C4-2B (cell line): ENCODE measurements around the gene TPSD1.
"Not testable (repeated sequence)": the region's sequence is repeated elsewhere in the genome, so short reads cannot be mapped to it uniquely, and the experiment has no call there.

Source experiments
- H3K27ac ChIP-seq: fragments of 450-650 bp; 2 replicates; pipeline ENCODE4 v1.5.1; 2017
- CTCF ChIP-seq: fragments of 450-650 bp; conservative IDR thresholded peaks from 2 replicates; pipeline ENCODE4 v1.5.1; 2017; ENCODE audit warnings: mild to moderate bottlenecking
- ZFX ChIP-seq: fragments of 450-650 bp; IDR thresholded peaks from 2 replicates; pipeline ENCODE4 v1.6.1; 2017

Gene TPSD1

GRCh38 chr16:1222553-1223354 lies 33.1 kb upstream of the TPSD1 start:
- TF ChIP-seq CTCF (no peak), ZFX (no peak)
- H3K27ac ChIP-seq: no peak overlapping the region

GRCh38 chr16:1223355-1224214 lies 32.3 kb upstream of the TPSD1 start:
- no peak for TF ChIP-seq ZFX
- TF ChIP-seq CTCF: no peak
- no peak overlapping the region for H3K27ac ChIP-seq

DNA sequence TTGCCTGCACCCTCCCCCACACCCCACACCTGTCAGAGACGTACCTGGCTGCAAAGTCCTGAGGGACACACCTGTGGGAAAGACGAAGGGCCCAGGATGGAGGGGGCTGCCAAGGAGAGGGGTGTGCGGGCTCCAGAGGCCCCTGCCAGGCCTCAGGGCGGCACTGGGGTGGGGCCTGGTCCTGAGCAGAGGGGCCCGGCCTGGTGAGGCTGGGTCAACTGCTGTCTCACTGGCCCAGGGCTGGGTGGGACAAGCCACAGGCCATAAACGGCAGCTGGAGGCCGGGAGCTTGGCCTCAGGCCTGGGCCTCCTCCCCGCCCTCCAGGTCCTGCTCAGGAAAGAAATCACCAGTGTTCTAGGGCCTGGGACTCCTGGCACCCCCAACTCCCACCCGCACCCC lies 31.3 kb upstream of the TPSD1 start:
- H3K27ac ChIP-seq: no peak overlapping the region
- TF ChIP-seq CTCF (no peak), ZFX (no peak)

DNA sequence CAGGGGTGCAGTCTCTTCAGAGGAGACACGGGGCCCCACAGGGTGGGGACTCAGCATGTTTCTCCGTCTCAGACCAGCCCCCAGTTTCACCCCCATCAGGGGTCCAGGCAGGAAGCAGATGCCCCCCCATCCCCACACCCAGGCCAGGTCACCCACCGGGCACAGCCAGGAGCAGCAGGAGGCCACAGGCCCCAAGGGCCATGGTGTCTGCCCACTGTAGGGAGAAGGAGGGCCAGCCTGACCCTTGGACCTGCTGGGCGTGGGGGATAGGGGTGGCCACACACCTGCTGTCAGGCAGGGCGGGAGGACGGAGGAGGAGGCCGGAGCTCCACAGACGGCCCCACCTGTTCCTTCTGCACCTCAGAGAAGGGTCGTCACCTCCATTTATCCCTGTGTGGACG lies 30.8 kb upstream of the TPSD1 start, which contains the start of gene TPSG1:
Gene TPSG1 (minus strand): TSS at position 218 of the 401 bp plus-strand sequence. CDS start 16 bp downstream, at position 202.
- H3K27ac ChIP-seq: no peak within 1 kb of the TSS; the same call in 1 of the 2 replicates
- TF ChIP-seq CTCF: no peak
- TF ChIP-seq ZFX: no peak

- not testable (repeated sequence) for H3K27ac ChIP-seq
Measured at GRCh38 chr16:1225728-1226311, 30.0 kb upstream of the TPSD1 start.

DNA sequence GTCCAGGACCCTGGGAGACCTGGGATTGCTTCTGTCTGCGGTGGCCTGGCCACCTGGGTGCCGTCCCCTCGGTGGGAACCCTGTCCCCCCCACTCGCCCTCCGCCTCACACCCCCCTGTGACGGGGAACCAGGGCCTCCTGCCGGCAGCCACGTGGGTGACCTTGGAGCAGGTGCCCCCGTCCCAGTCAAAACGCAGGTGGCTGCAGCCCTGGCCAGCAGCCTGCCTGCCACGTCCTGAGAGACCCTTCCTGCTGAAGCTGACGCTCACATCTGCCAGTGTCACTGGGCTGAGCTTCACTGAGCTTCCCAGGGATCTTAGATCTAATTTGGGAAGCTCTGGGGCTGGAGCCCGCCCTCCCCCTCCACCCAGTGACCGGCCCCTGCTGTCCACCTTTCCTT lies 29.2 kb upstream of the TPSD1 start:
- H3K27ac ChIP-seq: not testable (repeated sequence)

GRCh38 chr16:1228227-1228626 lies 27.6 kb upstream of the TPSD1 start:
- H3K27ac ChIP-seq: not testable (repeated sequence)

GRCh38 chr16:1229476-1229875 lies 26.4 kb upstream of the TPSD1 start:
- H3K27ac ChIP-seq: not testable (repeated sequence)

DNA sequence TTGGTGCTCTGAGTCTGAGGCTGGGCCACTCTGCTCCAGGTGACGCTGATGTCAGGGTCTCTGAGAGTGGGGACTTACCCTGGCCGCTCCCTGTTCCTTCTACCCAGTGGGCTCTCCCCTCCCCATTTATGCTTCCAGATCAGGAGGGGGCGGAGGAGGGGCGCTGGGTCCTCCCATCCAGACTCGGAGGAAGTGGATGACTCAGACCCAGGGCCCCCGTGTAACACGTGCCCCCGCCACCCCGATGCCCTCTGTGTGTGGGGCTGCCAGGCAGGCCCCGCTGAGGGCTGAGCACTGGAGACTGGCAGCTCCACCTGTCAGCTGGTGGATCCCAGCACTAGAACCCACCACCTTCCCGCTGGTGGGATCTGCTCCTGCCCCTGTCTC lies 25.8 kb upstream of the TPSD1 start, which contains the start of gene TPSB2:
Gene TPSB2 (minus strand): TSS at position 101 of the 387 bp plus-strand sequence. CDS start 233 bp downstream, outside the sequence.
- H3K27ac ChIP-seq: not testable (repeated sequence)

DNA sequence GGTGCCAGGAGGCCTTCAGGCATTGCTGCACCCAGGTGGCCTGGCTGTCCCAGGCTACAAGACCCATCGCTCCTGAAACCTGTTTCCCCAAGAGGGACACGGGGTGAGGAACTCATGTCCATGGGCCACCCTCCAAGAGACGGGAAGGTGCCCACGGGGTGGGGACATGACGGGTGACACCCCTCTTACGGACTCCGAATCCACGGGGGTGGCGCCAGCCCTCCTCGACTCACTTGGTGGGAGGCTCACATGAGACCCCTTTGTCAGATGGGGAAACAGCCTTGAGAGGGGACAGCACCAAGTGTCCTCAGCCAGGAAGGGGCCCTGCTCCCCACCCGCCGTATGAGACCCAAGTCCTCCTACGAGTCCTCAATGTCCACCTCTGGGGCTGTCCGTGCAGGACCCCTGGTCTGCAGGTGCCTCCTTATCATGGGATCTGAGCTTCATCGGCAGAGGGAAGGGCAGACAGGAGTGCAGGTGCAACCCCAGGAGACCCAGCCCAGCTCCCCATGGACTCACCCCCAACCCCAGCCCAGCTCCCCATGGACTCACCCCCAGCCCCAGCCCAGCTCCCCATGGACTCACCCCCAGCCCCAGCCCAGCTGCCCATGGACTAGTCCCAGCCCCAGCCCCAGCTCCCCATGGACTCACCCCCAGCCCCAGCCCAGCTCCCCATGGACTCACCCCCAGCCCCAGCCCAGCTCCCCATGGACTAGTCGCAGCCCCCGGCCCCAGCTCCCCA lies 25.2 kb upstream of the TPSD1 start:
- H3K27ac ChIP-seq: not testable (repeated sequence)

GRCh38 chr16:1231301-1231700 lies 24.6 kb upstream of the TPSD1 start:
- H3K27ac ChIP-seq: not testable (repeated sequence)

DNA sequence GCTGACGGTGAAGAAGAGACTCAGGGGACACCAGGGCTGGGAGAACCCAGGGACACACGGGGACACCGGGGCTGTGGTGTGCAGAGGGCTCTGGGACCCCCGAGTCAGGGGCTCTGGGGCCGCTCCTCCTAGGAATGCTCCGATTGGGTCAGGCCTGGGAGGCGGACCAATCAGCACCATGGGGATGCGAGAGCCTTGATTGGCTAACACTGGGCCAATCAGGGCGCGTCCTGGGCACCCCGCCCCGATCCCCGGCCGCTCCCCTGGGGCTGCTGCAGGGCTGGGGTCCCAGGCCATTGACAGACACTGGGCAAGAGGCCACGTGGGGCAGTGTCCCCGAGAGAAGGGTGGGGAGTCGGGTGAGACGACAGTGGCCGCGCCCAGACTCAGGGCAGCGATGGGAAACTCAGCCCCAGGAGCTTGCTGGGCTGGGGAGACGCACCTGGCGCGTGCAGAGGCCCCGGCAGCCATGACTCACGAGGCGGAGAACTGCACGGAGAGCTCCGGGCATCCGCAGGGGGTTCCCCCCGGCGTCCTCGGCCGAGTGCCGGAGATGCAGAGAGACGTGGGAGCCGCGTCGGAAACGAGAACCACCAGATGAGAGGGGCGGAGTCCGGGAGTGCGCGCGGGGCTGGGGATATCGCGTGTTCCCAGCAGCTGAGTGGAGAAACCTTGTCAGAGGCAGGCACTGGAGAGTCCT lies 23.7 kb upstream of the TPSD1 start:
- H3K27ac ChIP-seq: not testable (repeated sequence)

- not testable (repeated sequence) for H3K27ac ChIP-seq
Measured at GRCh38 chr16:1236659-1237058, 19.2 kb upstream of the TPSD1 start.
